CD4-positive, alpha-beta memory T cell (primary cell): ENCODE data around the gene SOX13. TPM values are rescaled to one million over a fixed set of nuclear protein-coding genes. Genes with fewer than 3 reads are reported as not detected.

Source experiments
- CTCF ChIA-PET: fragments of 350-600 bp; sonication (Branson Sonifier 250); formaldehyde crosslinking; loops from one replicate; lab custom pipeline; 2021; ENCODE audit warnings: inconsistent platforms; ENCODE audit not compliant: partially characterized antibody; lab: Charles Lee
- POLR2A ChIA-PET: fragments of 350-600 bp; sonication (Branson Sonifier 250); formaldehyde crosslinking; loops from one replicate; lab custom pipeline; 2021; ENCODE audit not compliant: partially characterized antibody; lab: Charles Lee
- DNase-seq, 5 donors: peaks; one replicate each; pipeline versions ENCODE4 v3.0.0 to v3.0.0-alpha.2; 2020 to 2022; ENCODE audit warnings: mixed read lengths in 1 of 5
- H3K27ac ChIP-seq: one replicate; pipeline ENCODE4 v1.7.0; 2013; ENCODE audit warnings: low read depth, low read length
- H3K27me3 ChIP-seq: 2 replicates; pipeline ENCODE4 v1.7.0; 2013; ENCODE audit warnings: mild to moderate bottlenecking, low read length, moderate library complexity; ENCODE audit not compliant: insufficient read depth
- H3K36me3 ChIP-seq: 2 replicates; pipeline ENCODE4 v1.7.0; 2013; ENCODE audit warnings: mild to moderate bottlenecking, low read length, moderate library complexity; ENCODE audit not compliant: insufficient read depth
- H3K4me1 ChIP-seq: 2 replicates; pipeline ENCODE4 v1.7.0; 2013; ENCODE audit warnings: mild to moderate bottlenecking, low read length, moderate library complexity; ENCODE audit not compliant: insufficient read depth
- H3K4me3 ChIP-seq, 2 donors: one replicate each; pipeline ENCODE4 v1.7.0; 2013; ENCODE audit warnings: low read length in 2 of 2, mild to moderate bottlenecking in 1 of 2
- H3K9me3 ChIP-seq, 2 donors: one replicate each; pipeline ENCODE4 v1.7.0; 2013; ENCODE audit warnings: low read length in 2 of 2, control low read depth in 1 of 2; ENCODE audit not compliant: control insufficient read depth in 1 of 2
- H3K27ac Mint-ChIP-seq, 7 donors: one replicate each; pipeline ENCODE4 v1.8.0; 2020 to 2021; ENCODE audit warnings: mixed read lengths in 7 of 7, mild to moderate bottlenecking in 6 of 7, inconsistent platforms in 3 of 7, moderate library complexity in 3 of 7
- H3K27me3 Mint-ChIP-seq, 2 donors: one replicate each; pipeline ENCODE4 v1.8.0; 2020 to 2021; ENCODE audit warnings: mixed read lengths in 2 of 2
- H3K36me3 Mint-ChIP-seq, 2 donors: one replicate each; pipeline ENCODE4 v1.8.0; 2020 to 2021; ENCODE audit warnings: mixed read lengths in 2 of 2, inconsistent platforms in 1 of 2, mild to moderate bottlenecking in 1 of 2
- H3K4me1 Mint-ChIP-seq, 4 donors: one replicate each; pipeline ENCODE4 v1.8.0; 2020 to 2021; ENCODE audit warnings: mixed read lengths in 4 of 4, mild to moderate bottlenecking in 1 of 4
- H3K4me3 Mint-ChIP-seq, 8 donors: one replicate each; pipeline ENCODE4 v1.8.0; 2020 to 2021; ENCODE audit warnings: mixed read lengths in 8 of 8, mild to moderate bottlenecking in 7 of 8, moderate library complexity in 6 of 8, inconsistent platforms in 3 of 8
- H3K9me3 Mint-ChIP-seq, 8 donors: one replicate each; pipeline ENCODE4 v1.8.0; 2020 to 2021; ENCODE audit warnings: mixed read lengths in 8 of 8, mild to moderate bottlenecking in 5 of 8, inconsistent platforms in 3 of 8, moderate library complexity in 1 of 8
- intact Hi-C: fragments of 100-400 bp; cut with micrococcal nuclease; formaldehyde crosslinking; loops from one replicate; pipeline ENCODE4 v1.15.1; 2023
- polyA plus RNA-seq, 2 donors: library from polyadenylated mRNA; unstranded; fragments of 300-500 nt; fragmentation: Illumina TruSeq; gene quantifications; one replicate each; pipeline ENCODE4 v1.2.3, GENCODE V29; 2021
- total RNA-seq, 2 experiments: library from RNA; stranded (reverse); gene quantifications; one replicate each; pipeline ENCODE4 v1.2.3, GENCODE V29; 2021

Gene SOX13
- total and polyA plus RNA-seq, 4 experiments from 2014 or later, result 0.94 to 12.0 (median 6.0) TPM

DNA sequence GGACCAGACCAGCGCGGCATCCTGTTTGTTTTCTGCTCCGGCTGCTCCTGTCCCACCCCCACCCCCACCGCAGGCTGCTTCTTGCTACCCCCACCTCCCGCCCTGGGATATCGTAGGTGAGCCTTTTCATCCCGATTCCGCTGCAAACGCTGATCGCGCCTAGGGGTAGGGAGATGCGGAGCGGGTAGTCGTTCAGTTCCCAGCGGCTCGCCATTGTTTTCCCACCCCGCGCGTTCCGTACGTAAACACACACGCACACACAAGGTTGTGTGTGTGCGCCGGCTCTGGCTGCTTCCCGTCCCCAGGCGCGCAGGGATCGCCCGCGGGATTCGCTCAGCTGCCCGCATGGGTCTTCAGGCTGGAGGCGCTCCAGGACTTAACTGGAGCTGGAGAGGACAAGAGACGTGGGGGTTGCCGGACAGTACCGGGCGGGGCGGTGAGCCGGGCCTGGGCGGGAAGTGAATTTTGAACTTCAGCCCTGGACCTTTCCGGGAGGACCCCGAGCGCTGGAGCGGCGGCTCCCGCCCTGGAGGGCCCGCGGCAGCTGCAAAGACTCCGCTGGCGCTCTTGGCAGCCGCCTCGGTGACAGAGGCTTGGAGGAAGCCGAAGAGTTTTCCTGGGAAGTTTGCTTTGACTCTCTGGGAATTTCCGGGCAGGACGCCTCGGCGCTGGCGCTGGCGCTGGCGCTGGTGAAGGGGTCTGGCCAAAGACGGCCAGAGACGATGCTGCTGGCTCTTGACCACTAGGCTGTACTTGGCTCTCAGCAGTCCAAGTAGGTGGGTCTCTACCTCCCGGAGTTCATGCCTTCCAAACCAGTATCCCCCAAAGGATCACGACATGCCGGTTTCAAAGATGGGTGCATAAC is 1.6 kb downstream of the SOX13 start:
- Histone ChIP-seq H3K36me3 (no peaks in the 10 kb centered on the region), H3K9me3 (no peaks in the 10 kb centered on the region), H3K4me3 (peak overlapping the region; percentile 23 to 26), H3K27ac (no peak overlapping the region), H3K27me3 (peaks cover 18% of the 10 kb centered on the region), H3K4me1 (peaks cover 20% of the 10 kb centered on the region)
- peaks cover 0 to 2% of the 10 kb centered on the region in 2 donors for H3K36me3 Mint-ChIP-seq
- DNase-seq, result no peak
- CTCF ChIA-PET, result no interaction called here
- H3K4me3 Mint-ChIP-seq, result peak overlapping the region; percentile 86 to 93 (median 88)
- intact Hi-C loops, result no loop called here
- peak overlapping the region in 4 of 7 donors; percentile 42 to 75 (median 66) for H3K27ac Mint-ChIP-seq
- POLR2A ChIA-PET, result interaction anchor here (0.9 to 2.1 kb wide), 2 partner anchors 15 to 29 kb away, joined by 3 to 9 read pairs; no protein-coding TSS in a partner anchor
- peaks cover 13 to 48% (median 18%) of the 10 kb centered on the region in 4 donors for H3K4me1 Mint-ChIP-seq
- H3K9me3 Mint-ChIP-seq, result no peaks in the 10 kb centered on the region
- H3K27me3 Mint-ChIP-seq, result peaks cover 21 to 35% of the 10 kb centered on the region in 2 donors

DNA sequence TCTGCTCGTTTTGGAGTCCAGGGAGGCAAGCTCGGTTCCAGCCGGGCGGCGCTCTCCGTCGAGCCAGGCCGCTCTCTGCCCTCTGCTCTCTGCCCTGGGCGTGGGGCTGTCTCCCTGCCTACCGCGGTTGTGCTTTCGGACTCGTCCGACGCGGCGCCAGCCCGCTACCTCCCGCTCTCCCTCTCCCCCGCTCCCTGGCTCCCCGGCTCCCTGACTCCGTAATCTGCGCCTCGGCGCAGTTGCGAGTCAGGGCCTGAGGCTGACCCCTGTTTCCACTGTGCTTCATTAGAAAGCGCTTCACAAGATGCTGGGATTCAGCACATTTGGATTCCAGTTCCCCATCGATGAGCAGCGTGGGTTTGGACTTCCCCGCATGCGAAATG is 2.2 kb downstream of the SOX13 start:
- peaks cover 0 to 2% of the 10 kb centered on the region in 2 donors for H3K36me3 Mint-ChIP-seq

DNA sequence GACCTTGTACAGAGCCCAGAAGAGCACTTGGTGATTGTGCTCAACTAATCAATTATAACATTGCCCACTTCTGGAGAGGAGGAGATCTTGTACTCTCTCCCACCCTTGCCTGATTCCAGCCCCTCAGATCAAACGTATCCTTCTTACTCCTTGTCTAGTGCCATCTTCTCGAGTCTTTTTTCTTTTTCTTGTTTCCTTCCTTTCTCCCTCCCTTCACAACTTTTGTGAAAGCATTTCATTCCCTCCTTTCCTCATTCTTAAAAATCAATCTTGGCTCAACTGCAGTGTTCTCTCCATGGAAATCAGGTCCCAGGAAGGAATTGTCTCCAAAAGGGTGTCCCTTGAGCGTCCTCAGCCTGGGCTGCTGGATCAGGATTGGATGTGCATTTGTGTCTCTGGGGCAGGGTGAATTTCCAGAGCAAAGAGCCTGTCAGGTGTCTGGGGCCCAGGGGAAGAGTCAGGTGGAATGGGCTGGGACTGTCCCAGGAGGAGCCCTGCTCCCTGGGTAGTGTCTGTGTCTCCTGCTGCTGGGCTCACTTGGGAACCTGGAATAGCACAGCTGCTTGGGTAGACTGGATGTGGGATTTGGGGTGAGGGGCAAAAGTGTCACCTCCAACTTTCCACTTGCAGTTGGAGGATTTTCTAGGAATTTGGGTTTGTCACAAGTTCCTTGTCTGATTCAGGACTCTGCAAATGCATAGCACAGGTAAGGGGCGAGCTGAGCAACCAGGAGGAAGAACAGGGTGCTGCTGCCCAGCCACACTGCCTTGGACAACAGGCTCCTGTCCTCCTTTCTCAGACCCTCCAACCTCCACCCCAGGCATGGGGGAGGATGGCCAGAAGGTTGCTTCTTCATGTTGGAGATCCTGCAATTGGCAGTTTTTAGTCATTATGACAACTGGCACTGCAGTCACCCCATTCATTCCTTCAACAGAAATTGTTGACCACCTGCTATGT is 3.3 kb downstream of the SOX13 start:
- Mint-ChIP-seq H3K4me3 (peak overlapping the region in 7 of 8 donors; percentile 22 to 93 (median 87)), H3K9me3 (no peaks in the 10 kb centered on the region), H3K27ac (peak overlapping the region in 4 of 7 donors; percentile 1 to 62 (median 32)), H3K27me3 (peaks cover 19 to 33% of the 10 kb centered on the region in 2 donors), H3K4me1 (peaks cover 14 to 53% (median 20%) of the 10 kb centered on the region in 4 donors), H3K36me3 (peaks cover 0 to 2% of the 10 kb centered on the region in 2 donors)
- Histone ChIP-seq H3K27ac (no peak overlapping the region), H3K36me3 (no peaks in the 10 kb centered on the region), H3K27me3 (peaks cover 18% of the 10 kb centered on the region), H3K4me3 (no peak overlapping the region), H3K4me1 (peaks cover 20% of the 10 kb centered on the region), H3K9me3 (no peaks in the 10 kb centered on the region)
- DNase-seq, result no peak
- intact Hi-C loops, result no loop called here
- ChIA-PET CTCF (no interaction called here), POLR2A (no interaction called here)

More for the DNA sequence above, 2.2 kb downstream of the SOX13 start:
- no peaks in the 10 kb centered on the region for H3K9me3 ChIP-seq
- no peak for DNase-seq
- Mint-ChIP-seq H3K27ac (peak overlapping the region in 3 of 7 donors; percentile 25 to 75 (median 67)), H3K9me3 (no peaks in the 10 kb centered on the region), H3K27me3 (peaks cover 21 to 35% of the 10 kb centered on the region in 2 donors), H3K4me1 (peaks cover 14 to 53% (median 20%) of the 10 kb centered on the region in 4 donors), H3K4me3 (peak overlapping the region; percentile 51 to 93 (median 88))
- ChIA-PET POLR2A (interaction anchor here (2.1 kb wide), 1 partner anchor 29 kb away, joined by 9 read pairs; no protein-coding TSS in a partner anchor), CTCF (no interaction called here)
- H3K4me1 ChIP-seq, result peaks cover 20% of the 10 kb centered on the region
- no peaks in the 10 kb centered on the region for H3K36me3 ChIP-seq
- intact Hi-C loops, result no loop called here
- no peak overlapping the region for H3K27ac ChIP-seq
- peak overlapping the region in 1 of 2 donors; percentile 19 for H3K4me3 ChIP-seq
- peaks cover 18% of the 10 kb centered on the region for H3K27me3 ChIP-seq

DNA sequence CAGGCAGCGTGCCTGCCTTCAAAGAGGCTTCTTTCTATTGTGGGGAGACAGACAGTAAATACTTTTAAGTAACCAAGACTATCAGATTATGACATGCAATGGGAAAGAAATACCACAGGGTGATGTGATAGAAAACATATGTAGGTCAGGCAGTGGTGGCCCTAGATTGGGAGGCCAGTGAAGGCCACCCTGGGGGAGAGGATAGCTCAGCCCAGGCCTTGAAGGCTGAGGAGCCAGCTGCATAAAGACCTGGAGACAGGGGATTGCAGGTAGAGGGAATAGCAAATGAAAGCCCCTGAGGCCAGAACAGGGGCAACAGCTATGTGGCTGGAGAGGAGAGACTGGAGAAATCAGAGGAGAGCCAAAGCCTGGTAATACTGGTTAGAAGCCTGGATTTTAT is 4.0 kb downstream of the SOX13 start:
- DNase-seq, result no peak
- intact Hi-C loops, result no loop called here
- ChIA-PET CTCF (no interaction called here), POLR2A (no interaction called here)
- peaks cover 14 to 49% (median 20%) of the 10 kb centered on the region in 4 donors for H3K4me1 Mint-ChIP-seq
- peaks cover 20% of the 10 kb centered on the region for H3K4me1 ChIP-seq
- H3K27me3 ChIP-seq, result peaks cover 18% of the 10 kb centered on the region
- peaks cover 0 to 2% of the 10 kb centered on the region in 2 donors for H3K36me3 Mint-ChIP-seq
- H3K9me3 ChIP-seq, result no peaks in the 10 kb centered on the region
- H3K4me3 Mint-ChIP-seq, result peak overlapping the region in 2 of 8 donors; percentile 6 to 31
- H3K9me3 Mint-ChIP-seq, result no peaks in the 10 kb centered on the region
- no peaks in the 10 kb centered on the region for H3K36me3 ChIP-seq
- H3K27ac ChIP-seq, result no peak overlapping the region
- peaks cover 16 to 28% of the 10 kb centered on the region in 2 donors for H3K27me3 Mint-ChIP-seq
- H3K4me3 ChIP-seq, result no peak overlapping the region
- H3K27ac Mint-ChIP-seq, result peak overlapping the region in 3 of 7 donors; percentile 5 to 62 (median 50)

DNA sequence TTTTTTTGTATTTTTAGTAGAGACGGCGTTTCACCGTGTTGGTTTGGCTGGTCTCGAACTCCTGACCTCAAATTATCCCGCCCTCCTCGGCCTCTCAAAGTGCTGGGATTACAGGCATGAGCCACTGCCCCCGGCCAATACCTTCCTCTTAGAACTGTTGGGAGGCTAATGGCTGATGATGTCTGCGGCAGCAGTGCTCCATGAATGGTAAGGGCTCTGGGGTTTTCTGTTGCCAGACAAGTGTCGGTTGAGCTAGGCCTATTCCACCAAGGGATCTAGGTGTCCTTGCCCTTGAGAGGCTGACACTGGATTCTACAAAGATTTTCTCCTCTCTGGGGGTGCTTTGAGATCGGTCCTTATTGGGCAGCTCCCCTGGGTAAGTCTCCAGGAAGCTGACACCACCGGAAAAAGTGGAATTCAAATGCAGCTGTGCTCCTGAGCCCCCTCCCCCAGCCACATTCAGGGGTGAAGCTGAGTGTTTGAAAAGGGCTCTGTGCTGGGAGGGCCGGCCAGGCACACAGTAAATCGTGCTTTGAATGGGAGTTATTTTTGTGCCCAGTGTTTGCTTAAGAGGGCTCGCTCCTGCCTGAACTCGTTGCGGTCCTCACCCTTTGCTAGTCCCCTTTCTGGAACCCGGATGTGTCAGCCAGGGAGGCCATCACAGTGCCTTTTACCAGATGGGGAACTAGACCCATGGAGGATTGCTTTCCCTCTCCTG is 5.2 kb downstream of the SOX13 start:
- peak overlapping the region in 1 of 7 donors; percentile 17 for H3K27ac Mint-ChIP-seq
- H3K9me3 Mint-ChIP-seq, result no peaks in the 10 kb centered on the region
- DNase-seq, result no peak
- Histone ChIP-seq H3K27ac (no peak overlapping the region), H3K4me1 (peaks cover 20% of the 10 kb centered on the region), H3K27me3 (peaks cover 18% of the 10 kb centered on the region), H3K36me3 (no peaks in the 10 kb centered on the region), H3K4me3 (no peak overlapping the region), H3K9me3 (no peaks in the 10 kb centered on the region)
- H3K36me3 Mint-ChIP-seq, result no peaks in the 10 kb centered on the region
- ChIA-PET POLR2A (no interaction called here), CTCF (no interaction called here)
- no peak overlapping the region for H3K4me3 Mint-ChIP-seq
- intact Hi-C loops, result no loop called here
- peaks cover 14 to 22% of the 10 kb centered on the region in 2 donors for H3K27me3 Mint-ChIP-seq
- peaks cover 12 to 46% (median 21%) of the 10 kb centered on the region in 4 donors for H3K4me1 Mint-ChIP-seq

DNA sequence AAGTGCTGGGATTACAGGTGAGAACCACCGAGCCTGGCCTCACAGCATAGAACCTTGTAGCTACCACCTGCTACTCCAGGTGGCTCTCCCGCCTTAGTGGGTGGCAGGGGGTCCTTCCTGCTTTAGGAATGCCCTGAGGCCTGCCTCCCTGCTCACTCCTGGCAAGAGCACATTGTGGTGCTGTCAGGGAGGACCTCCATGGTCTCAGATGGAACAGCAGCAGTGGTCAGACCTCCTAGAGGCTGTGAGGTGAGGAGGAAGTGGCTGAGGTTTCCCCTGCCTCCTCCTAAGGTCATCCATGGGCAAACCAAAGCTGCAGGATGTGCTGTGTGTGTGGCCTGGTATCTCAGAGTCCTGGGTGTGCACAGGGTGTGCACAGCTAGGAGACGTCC is 6.7 kb downstream of the SOX13 start:
- Histone ChIP-seq H3K36me3 (no peaks in the 10 kb centered on the region), H3K27me3 (peaks cover 18% of the 10 kb centered on the region), H3K4me3 (no peak overlapping the region), H3K27ac (no peak overlapping the region), H3K4me1 (peaks cover 11% of the 10 kb centered on the region), H3K9me3 (no peaks in the 10 kb centered on the region)
- POLR2A ChIA-PET, result no interaction called here
- no peak for DNase-seq
- Mint-ChIP-seq H3K4me3 (peak overlapping the region in 2 of 8 donors; percentile 19 to 26), H3K27me3 (peaks cover 9 to 20% of the 10 kb centered on the region in 2 donors), H3K27ac (peak overlapping the region in 2 of 7 donors; percentile 18 to 38), H3K9me3 (no peaks in the 10 kb centered on the region), H3K4me1 (peaks cover 9 to 41% (median 18%) of the 10 kb centered on the region in 4 donors), H3K36me3 (no peaks in the 10 kb centered on the region)
- CTCF ChIA-PET, result no interaction called here
- intact Hi-C loops, result no loop called here
